ENCODE results near the gene FBLN2.

GRCh38 chr3:13627681-13628080, 78.8 kb downstream of the FBLN2 start:
- TF ChIP-seq EZH2 (IDR thresholded peaks at IDR 0.05; ENCODE audit: low read length) (no peak), CTCF (optimal IDR thresholded peaks at IDR 0.05 in 1 of 3, IDR thresholded peaks at IDR 0.05 in 1 of 3, conservative IDR thresholded peaks at IDR 0.05 in 1 of 3; ENCODE audit: extremely low read depth in 1 of 3, insufficient read depth in 2 of 3, low read length in 3 of 3) (no peak)

All from keratinocyte (primary cell).